ENCODE data around the gene FAM13A. TPM values are rescaled to one million over a fixed set of nuclear protein-coding genes. Genes with fewer than 3 reads are reported as not detected.
A peak's percentile ranks its signal among the peaks of the same experiment; 100 is the strongest.

The FAM13A gene
- total and polyA plus RNA-seq, 2 donors (not counting 1 experiment from before 2014, with no cell fraction given) = 0.51 to 2.1 TPM

GRCh38 chr4:88792268-88792781, 264.7 kb downstream of the FAM13A start:
- Histone ChIP-seq H3K79me2 (ENCODE audit: control insufficient read depth, insufficient read depth, low read length) (no peaks in the 10 kb centered on the region), H3K4me3 (ENCODE audit: control extremely low read depth in 1 of 5, extremely low read depth in 1 of 5, insufficient read depth in 1 of 5, low read depth in 2 of 5, low read length in 4 of 5) (no peak overlapping the region), H3K27me3 (replicated peaks in 1 of 4; ENCODE audit: control extremely low read depth in 1 of 4, control insufficient read depth in 3 of 4, insufficient read depth in 4 of 4, low read length in 3 of 4) (no peaks in the 10 kb centered on the region), H3K4me2 (replicated peaks; ENCODE audit: low read depth, low read length, poor library complexity, severe bottlenecking) (no peak overlapping the region), H3K9me3 (ENCODE audit: control extremely low read depth in 1 of 3, control insufficient read depth in 2 of 3, insufficient read depth in 1 of 3, low read length in 2 of 3) (no peaks in the 10 kb centered on the region), H3K9ac (ENCODE audit: low read length) (no peak overlapping the region), H3K36me3 (replicated peaks in 1 of 2; ENCODE audit: control extremely low read depth in 1 of 2, control insufficient read depth in 1 of 2, extremely low read depth in 1 of 2, insufficient read depth in 2 of 2, low read length in 1 of 2) (no peaks in the 10 kb centered on the region), H3K27ac (ENCODE audit: low read length in 2 of 2) (no peak overlapping the region), H4K20me1 (ENCODE audit: control insufficient read depth, insufficient read depth, low read length, poor library complexity, severe bottlenecking) (no peaks in the 10 kb centered on the region), H2AFZ (ENCODE audit: insufficient read depth, low read depth, low read length, poor library complexity, severe bottlenecking) (no peak overlapping the region), H3K4me1 (ENCODE audit: control insufficient read depth in 2 of 2, insufficient read depth in 2 of 2, low read length in 2 of 2) (no peaks in the 10 kb centered on the region)
- ChIA-PET POLR2A (no interaction called here), CTCF (interaction anchor here (1.2 kb wide), 1 partner anchor 179 kb away, joined by 3 read pairs; no protein-coding TSS in a partner anchor)
- DNase-seq (no peak), ATAC-seq (ENCODE audit: low read depth) (no peak)
- intact Hi-C loops (cut with micrococcal nuclease) = no loop called here
- Mint-ChIP-seq H3K27ac (no peak overlapping the region), H3K27me3 (peaks cover 3% of the 10 kb centered on the region), H3K4me1 (no peaks in the 10 kb centered on the region), H3K4me3 (no peak overlapping the region), H3K9me3 (ENCODE audit: insufficient read depth) (no peaks in the 10 kb centered on the region)
- no CpG with 5 or more reads among the region's 1 CpG for WGBS (ENCODE audit: insufficient coverage)
- TF ChIP-seq EZH2 (IDR thresholded peaks at IDR 0.05; ENCODE audit: borderline replicate concordance, insufficient read depth, low read depth, low read length, poor library complexity, severe bottlenecking) (no peak), CTCF (IDR thresholded peaks at IDR 0.05) (no peak)

- Histone ChIP-seq H3K9me3 (ENCODE audit: control extremely low read depth in 1 of 3, control insufficient read depth in 2 of 3, insufficient read depth in 1 of 3, low read length in 2 of 3) (no peaks in the 10 kb centered on the region), H3K4me3 (ENCODE audit: control extremely low read depth in 1 of 5, extremely low read depth in 1 of 5, insufficient read depth in 1 of 5, low read depth in 2 of 5, low read length in 4 of 5) (no peak overlapping the region), H3K9ac (ENCODE audit: low read length) (no peak overlapping the region), H3K79me2 (ENCODE audit: control insufficient read depth, insufficient read depth, low read length) (no peaks in the 10 kb centered on the region), H3K4me1 (ENCODE audit: control insufficient read depth in 2 of 2, insufficient read depth in 2 of 2, low read length in 2 of 2) (no peaks in the 10 kb centered on the region), H3K27ac (ENCODE audit: low read length in 2 of 2) (no peak overlapping the region), H2AFZ (ENCODE audit: insufficient read depth, low read depth, low read length, poor library complexity, severe bottlenecking) (no peak overlapping the region), H3K27me3 (replicated peaks in 1 of 4; ENCODE audit: control extremely low read depth in 1 of 4, control insufficient read depth in 3 of 4, insufficient read depth in 4 of 4, low read length in 3 of 4) (no peaks in the 10 kb centered on the region), H4K20me1 (ENCODE audit: control insufficient read depth, insufficient read depth, low read length, poor library complexity, severe bottlenecking) (no peaks in the 10 kb centered on the region), H3K36me3 (replicated peaks in 1 of 2; ENCODE audit: control extremely low read depth in 1 of 2, control insufficient read depth in 1 of 2, extremely low read depth in 1 of 2, insufficient read depth in 2 of 2, low read length in 1 of 2) (no peaks in the 10 kb centered on the region), H3K4me2 (replicated peaks; ENCODE audit: low read depth, low read length, poor library complexity, severe bottlenecking) (no peak overlapping the region)
- ChIA-PET POLR2A (no interaction called here), CTCF (interaction anchor here (1.2 to 1.5 kb wide), 2 partner anchors 178 to 252 kb away, joined by 3 to 4 read pairs; no protein-coding TSS in a partner anchor)
- no peak for ATAC-seq (ENCODE audit: low read depth)
- H3K27ac Mint-ChIP-seq = no peak overlapping the region
- no peaks in the 10 kb centered on the region for H3K9me3 Mint-ChIP-seq (ENCODE audit: insufficient read depth)
- DNase-seq = no peak
- intact Hi-C loops (cut with micrococcal nuclease) = no loop called here
- TF ChIP-seq EZH2 (IDR thresholded peaks at IDR 0.05; ENCODE audit: borderline replicate concordance, insufficient read depth, low read depth, low read length, poor library complexity, severe bottlenecking) = no peak
- peak; percentile 6 for TF ChIP-seq CTCF (IDR thresholded peaks at IDR 0.05)
- H3K4me1 Mint-ChIP-seq = no peaks in the 10 kb centered on the region
- no peak overlapping the region for H3K4me3 Mint-ChIP-seq
- H3K27me3 Mint-ChIP-seq = peaks cover 3% of the 10 kb centered on the region
- WGBS (ENCODE audit: insufficient coverage) = no CpG with 5 or more reads among the region's 1 CpG
Observed at GRCh38 chr4:88791274-88791673, 265.7 kb downstream of the FAM13A start.
